ENCODE data around the gene HERC4.

DNA sequence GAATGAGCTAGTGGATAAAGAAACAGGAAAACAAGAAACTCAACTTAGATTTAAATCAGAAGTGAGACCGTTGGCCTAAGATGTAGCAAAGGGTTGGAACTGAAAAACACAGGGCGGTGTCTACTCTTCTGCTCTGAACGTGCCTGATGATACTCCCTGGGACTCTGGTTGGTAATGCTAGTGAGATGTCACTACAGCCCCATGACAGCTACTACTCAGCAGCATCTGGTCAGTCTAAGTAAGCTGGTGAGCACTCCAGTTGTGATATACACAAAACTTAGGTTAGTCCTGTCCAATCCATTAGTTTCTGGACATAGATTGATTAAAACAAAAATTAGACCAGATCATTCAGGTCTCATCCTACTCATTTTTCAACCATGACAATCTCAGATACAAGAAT is 49.6 kb upstream of the HERC4 start:
- no peak for TF ChIP-seq CTCF (IDR thresholded peaks at IDR 0.05)
- no peak for TF ChIP-seq EZH2 (IDR thresholded peaks at IDR 0.05)

Measured in neural progenitor cell (in vitro differentiated cells).